ENCODE data around the gene KIF26A.

KIF26A gene

DNA sequence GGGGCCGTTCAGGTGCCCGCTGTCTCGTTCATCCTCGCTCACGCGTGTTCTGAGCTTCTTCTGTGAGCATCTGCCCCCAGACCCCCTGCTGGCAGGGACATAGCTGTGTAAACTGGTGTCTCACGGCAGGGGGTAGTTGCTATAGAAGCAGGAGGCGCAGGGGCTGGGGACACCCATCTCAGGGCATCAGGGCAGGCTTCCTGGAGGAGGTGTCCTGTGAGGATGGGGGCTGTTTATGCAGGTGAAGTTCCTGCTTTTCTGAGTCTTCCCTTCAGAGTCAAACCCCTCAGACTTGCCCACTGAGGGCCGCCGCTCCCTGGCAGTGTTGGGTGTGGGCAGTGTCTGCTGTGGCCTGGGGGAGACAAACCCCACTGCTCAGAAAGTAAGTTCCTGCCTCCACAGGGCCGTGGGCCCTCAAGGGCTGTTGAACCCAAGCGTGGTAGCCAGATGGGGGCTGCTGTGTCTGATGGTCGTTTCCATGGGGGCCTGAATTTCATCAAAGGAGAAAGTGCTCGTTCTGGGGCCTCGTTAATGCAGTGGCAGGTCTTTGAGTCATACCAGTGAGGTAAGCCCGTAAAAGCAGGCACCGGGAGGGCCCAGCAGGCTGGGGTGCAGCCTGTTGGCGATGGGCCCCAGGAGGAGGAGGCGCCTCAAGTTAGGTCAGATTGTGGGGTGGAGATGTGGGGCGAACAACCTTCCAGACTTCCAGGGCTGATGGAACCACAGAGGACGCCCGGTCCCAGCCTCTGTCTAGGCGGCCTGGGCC is 23.4 kb downstream of the KIF26A start:
- no peak for DNase-seq

DNA sequence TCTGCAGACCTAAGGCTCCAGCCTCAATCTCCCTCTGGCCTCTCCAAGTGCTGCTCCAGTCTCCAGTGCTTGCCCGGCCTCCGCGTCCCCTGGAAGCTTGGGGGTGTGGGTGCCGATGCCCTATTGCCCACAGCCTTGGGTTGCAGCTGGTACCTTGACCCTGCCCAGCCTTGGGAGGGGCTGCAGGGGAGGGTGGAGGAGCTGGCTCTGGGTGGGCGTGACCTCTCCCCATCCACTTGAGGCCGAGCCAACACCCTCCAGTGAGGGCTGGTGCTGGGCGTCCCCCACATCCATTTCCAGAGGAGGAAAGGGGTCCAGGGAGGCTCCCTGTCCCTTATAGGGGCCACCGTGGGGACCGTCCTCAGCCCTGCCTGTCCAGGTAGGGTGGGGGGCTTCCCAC is 24.1 kb downstream of the KIF26A start:
- DNase-seq: no peak

- no peak for DNase-seq
These were observed 25.2 kb downstream of the KIF26A start for GRCh38 chr14:104163541-104163940.

- no peak for DNase-seq
These were observed 25.7 kb downstream of the KIF26A start for GRCh38 chr14:104164041-104164440.

GRCh38 chr14:104164512-104164911 is 26.1 kb downstream of the KIF26A start:
- no peak for DNase-seq

DNA sequence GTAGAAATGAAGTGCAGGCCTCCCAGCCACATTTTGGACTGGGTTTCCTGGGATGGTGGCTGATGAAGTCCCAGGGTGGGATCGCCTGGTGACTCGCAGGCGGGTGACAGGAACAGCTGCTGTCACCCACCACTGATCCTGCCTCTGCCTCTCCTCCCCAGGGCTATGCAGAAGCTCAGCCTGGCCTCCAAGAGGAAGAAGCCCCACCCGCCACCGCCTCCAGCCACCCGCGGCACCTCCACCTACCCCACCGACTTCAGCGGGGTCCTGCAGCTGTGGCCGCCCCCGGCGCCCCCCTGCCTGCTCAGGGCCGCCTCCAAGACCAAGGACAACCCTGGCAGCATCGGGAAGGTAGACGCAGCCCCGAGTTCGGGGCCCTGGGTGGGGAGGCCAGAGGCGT is 28.3 kb downstream of the KIF26A start:
- DNase-seq: no peak

GRCh38 chr14:104168603-104169002 is 30.2 kb downstream of the KIF26A start:
- no peak for DNase-seq

GRCh38 chr14:104169005-104169698 is 30.8 kb downstream of the KIF26A start:
- DNase-seq: no peak

- no peak for DNase-seq
These were observed 31.5 kb downstream of the KIF26A start for GRCh38 chr14:104169699-104170479.

DNA sequence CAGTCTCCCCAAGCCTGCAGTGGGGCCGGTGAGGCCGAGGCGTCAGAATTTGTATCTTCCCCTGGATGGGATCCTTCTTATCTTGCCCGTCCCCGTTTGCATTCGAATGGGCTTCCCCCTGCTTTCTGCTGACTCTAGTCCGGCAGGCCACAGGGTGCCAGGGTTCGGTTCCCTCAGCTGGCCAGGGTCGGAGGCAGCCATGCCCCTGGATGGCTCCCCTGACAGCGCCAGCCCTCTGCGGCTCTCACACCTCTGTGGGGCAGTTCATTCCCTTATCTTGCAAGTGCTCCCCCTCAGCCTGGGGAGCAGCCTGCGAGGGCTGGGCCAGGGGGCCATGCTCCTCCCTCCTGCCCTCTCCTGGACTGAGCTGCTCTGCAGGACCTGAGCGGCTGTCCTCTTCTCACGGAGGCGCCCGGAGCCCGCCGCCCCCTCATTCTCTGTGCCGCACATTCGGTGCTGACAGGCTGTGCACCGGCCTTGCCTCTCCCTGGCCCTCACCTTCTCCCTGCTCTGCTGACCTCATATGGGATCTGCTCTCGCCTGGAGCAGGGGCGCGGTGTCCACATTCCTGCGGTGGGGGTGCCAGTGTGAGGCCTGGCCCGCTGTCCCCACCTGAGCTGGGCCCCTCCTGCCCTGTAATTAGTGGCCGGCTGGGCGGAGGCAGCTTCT is 32.8 kb downstream of the KIF26A start:
- no peak for DNase-seq

DNA sequence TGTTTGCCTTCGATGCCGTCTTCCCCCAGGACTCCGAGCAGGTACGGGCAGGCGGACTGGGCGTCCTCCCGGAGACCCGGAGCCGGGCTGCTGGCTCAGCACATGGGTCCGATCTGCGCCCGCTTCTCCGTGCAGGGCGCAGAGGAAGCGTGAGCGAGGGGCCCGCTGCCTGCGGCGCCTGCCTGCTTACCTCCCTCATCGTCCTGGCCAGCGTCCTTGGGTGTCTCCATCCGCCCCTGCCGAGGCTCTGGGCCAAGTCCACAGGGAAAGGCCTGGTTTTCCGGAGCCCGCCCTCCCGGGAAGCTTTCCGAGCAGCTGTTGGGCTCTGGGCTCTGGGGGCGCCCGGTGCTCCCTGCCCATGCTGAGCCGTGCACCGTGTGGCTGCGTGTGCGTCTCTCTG is 33.5 kb downstream of the KIF26A start:
- DNase-seq: no peak

DNA sequence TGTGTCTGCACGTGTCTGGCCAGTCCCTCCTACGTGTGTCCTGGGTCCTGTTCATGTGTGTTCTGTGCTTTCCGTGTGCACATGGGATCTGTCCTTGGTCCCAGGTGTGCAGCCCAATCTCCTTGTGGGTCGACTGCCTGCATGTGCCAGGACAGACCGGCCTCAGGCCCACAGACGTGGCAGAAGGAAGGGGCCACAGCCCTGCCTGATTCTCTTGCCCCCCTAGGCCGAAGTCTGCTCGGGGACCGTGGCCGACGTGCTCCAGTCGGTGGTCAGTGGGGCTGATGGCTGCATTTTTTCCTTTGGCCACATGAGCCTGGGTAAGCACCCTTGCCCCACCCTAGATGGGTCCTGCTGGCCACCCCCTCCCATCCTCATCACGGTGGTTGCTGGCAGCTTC is 34.0 kb downstream of the KIF26A start:
- no peak for DNase-seq

DNA sequence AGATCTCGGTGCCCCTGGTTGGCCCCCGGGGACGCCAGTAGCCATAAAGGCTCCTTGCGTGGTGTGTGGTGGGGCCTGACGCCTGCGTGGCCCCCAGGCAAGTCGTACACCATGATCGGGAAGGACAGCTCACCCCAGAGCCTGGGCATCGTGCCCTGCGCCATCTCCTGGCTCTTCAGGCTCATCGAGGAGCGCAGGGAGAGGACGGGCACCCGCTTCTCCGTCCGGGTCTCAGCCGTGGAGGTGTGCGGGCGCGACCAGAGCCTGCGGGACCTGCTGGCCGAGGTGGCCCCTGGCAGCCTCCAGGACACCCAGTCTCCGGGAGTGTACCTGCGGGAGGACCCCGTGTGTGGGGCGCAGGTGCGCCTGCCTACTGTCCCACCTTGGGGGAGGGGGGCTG is 34.5 kb downstream of the KIF26A start:
- no peak for DNase-seq

GRCh38 chr14:104174051-104174450 is 35.7 kb downstream of the KIF26A start:
- DNase-seq: no peak

GRCh38 chr14:104175041-104175440 is 36.7 kb downstream of the KIF26A start:
- no peak for DNase-seq

DNA sequence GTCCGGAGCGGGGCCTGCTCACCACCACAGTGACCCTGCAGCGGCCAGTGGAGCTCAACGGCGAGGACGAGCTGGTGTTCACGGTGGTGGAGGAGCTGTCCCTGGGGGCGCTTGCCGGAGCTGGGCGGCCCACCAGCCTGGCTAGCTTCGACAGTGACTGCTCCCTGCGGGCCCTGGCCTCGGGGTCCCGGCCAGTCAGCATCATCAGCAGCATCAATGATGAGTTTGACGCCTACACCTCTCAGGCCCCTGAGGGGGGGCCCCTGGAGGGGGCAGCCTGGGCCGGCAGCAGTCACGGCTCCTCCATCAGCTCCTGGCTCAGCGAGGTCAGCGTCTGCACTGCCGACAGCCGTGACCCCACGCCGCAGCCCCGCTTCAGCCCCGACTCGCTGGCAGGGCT is 37.4 kb downstream of the KIF26A start:
- no peak for DNase-seq

- DNase-seq: no peak
These were observed 38.2 kb downstream of the KIF26A start for GRCh38 chr14:104176611-104177010.

DNA sequence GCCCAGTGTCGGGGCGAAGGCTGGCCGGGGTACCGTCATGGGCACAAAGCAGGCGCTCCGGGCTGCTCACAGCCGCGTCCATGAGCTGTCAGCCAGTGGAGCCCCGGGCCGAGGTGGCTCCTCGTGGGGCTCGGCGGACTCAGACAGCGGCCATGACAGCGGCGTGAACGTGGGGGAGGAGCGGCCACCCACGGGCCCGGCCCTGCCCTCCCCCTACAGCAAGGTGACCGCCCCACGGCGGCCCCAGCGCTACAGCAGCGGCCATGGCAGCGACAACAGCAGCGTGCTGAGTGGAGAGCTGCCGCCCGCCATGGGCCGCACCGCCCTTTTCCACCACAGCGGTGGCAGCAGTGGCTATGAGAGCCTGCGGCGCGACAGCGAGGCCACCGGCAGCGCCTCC is 39.0 kb downstream of the KIF26A start:
- no peak for DNase-seq

DNA sequence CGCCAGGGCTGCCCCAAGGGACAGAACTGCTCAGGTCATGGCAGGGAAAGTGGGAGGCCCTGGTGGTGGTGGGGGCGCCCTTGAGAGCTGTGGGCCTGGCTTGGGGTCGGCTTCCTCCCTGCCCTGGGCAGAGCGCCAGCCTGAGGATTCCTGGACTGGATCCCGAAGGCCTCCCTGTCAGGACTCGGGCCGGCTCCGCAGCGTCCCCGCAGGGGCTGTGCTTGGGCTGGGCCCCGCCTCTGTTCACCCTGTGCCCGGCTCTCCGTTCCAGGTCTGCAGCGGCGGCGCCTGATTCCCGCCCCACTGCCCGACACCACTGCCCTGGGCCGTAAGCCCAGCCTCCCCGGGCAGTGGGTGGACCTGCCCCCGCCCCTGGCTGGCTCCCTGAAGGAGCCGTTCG is 39.9 kb downstream of the KIF26A start:
- DNase-seq: no peak

GRCh38 chr14:104179126-104179525 is 40.7 kb downstream of the KIF26A start:
- DNase-seq: no peak

DNA sequence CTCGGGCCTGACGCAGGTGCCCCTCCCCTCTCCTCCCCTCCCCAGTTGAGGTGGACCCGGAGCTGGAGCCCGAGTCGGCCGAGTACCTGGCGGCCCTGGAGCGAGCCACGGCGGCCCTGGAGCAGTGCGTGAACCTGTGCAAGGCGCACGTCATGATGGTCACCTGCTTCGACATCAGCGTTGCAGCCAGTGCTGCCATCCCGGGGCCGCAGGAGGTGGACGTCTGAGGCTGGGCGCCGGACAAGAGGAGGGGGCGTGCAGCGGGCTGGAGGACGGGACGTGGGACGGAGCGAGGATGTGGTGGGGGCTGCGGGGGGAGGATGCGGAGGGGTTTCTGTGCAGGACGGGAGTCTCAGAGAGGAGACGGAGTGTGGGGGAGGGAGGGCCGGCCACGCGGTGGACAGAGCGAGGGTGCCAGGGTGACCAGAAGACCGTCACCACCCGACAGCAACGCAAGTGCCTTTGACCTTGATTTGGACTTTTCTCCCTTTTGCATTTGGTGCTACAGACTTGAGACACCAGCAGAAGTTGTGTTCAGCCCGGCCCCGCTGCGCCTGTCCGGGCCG is 41.3 kb downstream of the KIF26A start:
- no peak for DNase-seq

DNA sequence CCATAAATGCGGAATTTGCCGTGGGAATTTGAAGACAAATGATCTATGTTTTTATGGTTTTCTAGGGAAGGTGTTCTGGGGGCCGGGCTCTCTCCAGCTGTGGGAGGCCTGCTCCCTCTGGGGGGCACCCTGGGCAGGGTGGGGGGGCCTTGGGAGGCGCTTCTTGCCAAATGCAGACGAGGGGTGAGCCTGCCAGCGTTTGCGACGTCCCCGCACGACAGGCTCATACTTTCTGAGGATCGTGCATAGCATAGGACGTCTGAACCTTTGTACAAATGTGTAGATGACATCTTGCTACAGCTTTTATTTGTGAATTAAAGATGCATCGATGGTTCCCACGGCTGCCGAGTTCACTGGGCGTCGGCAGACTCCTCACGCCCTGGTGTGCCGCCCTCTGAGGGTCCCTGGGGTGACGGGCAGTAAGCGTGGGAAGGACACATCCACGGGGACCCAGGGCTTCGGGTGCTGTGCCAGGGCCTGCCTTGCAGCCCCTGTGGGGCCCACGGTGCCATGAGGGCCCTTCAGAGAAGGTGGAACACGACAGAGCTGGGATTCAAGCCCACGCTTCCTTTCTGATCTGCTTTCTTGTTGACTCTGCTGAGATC is 42.3 kb downstream of the KIF26A start:
- DNase-seq: no peak
